Progenitor cell of endocrine pancreas (in vitro differentiated cells): Measurements from ENCODE around the gene PCP2. TPM values are rescaled to one million over a fixed set of nuclear protein-coding genes. Genes with fewer than 3 reads are reported as not detected.

Source experiments
- DNase-seq: peaks from one replicate; pipeline ENCODE4 v3.0.0; 2021; ENCODE audit warnings: low spot score; ENCODE audit not compliant: unreplicated experiment
- H3K27ac Mint-ChIP-seq: 2 replicates; pipeline ENCODE4 v1.8.0; 2021; ENCODE audit warnings: mild to moderate bottlenecking, moderate library complexity, mixed read lengths
- H3K27me3 Mint-ChIP-seq: 2 replicates; pipeline ENCODE4 v1.8.0; 2021; ENCODE audit warnings: mixed read lengths
- H3K36me3 Mint-ChIP-seq: 2 replicates; pipeline ENCODE4 v1.8.0; 2022; ENCODE audit warnings: mixed read lengths; ENCODE audit not compliant: insufficient read depth
- H3K4me1 Mint-ChIP-seq: 2 replicates; pipeline ENCODE4 v1.8.0; 2021; ENCODE audit warnings: low read depth, mixed read lengths
- H3K4me3 Mint-ChIP-seq: 2 replicates; pipeline ENCODE4 v1.8.0; 2021; ENCODE audit warnings: low read depth, mild to moderate bottlenecking, moderate library complexity, mixed read lengths
- H3K9me3 Mint-ChIP-seq: 2 replicates; pipeline ENCODE4 v1.8.0; 2021; ENCODE audit warnings: low read depth, mixed read lengths
- CTCF ChIP-seq: fragments of 200-600 bp; sonication (generic); IDR thresholded peaks from one replicate; pipeline ENCODE4 v1.5.0; 2021; ENCODE audit warnings: antibody characterized with exemption, mild to moderate bottlenecking; ENCODE audit not compliant: unreplicated experiment
- total RNA-seq: library from RNA; stranded (reverse); gene quantifications from 2 replicates; pipeline ENCODE4 v1.2.1, GENCODE V29; 2021

Gene PCP2
- total RNA-seq, 1 donor from 2014 or later = 2.0 TPM

GRCh38 chr19:7617172-7617571 is 16.3 kb downstream of the PCP2 start:
- H3K36me3 Mint-ChIP-seq = peaks cover 15% of the 10 kb centered on the region
- H3K27me3 Mint-ChIP-seq = no peaks in the 10 kb centered on the region
- no peaks in the 10 kb centered on the region for H3K9me3 Mint-ChIP-seq
- DNase-seq = no peak
- H3K4me3 Mint-ChIP-seq = no peak overlapping the region
- H3K4me1 Mint-ChIP-seq = no peaks in the 10 kb centered on the region
- H3K27ac Mint-ChIP-seq = no peak overlapping the region
- TF ChIP-seq CTCF = no peak

GRCh38 chr19:7614859-7615741 is 18.4 kb downstream of the PCP2 start:
- Mint-ChIP-seq H3K9me3 (no peaks in the 10 kb centered on the region), H3K27me3 (no peaks in the 10 kb centered on the region), H3K4me3 (no peak overlapping the region), H3K4me1 (no peaks in the 10 kb centered on the region), H3K27ac (no peak overlapping the region), H3K36me3 (peaks cover 11% of the 10 kb centered on the region)
- DNase-seq = no peak
- TF ChIP-seq CTCF = no peak

GRCh38 chr19:7612282-7613274 is 20.9 kb downstream of the PCP2 start:
- Mint-ChIP-seq H3K4me1 (no peaks in the 10 kb centered on the region), H3K4me3 (no peak overlapping the region), H3K9me3 (no peaks in the 10 kb centered on the region), H3K27me3 (no peaks in the 10 kb centered on the region), H3K36me3 (peaks cover 9% of the 10 kb centered on the region), H3K27ac (no peak overlapping the region)
- no peak for DNase-seq
- TF ChIP-seq CTCF = no peak

GRCh38 chr19:7611541-7612279 is 21.8 kb downstream of the PCP2 start:
- no peak for DNase-seq
- Mint-ChIP-seq H3K4me1 (no peaks in the 10 kb centered on the region), H3K27ac (no peak overlapping the region), H3K36me3 (peaks cover 10% of the 10 kb centered on the region), H3K9me3 (no peaks in the 10 kb centered on the region), H3K4me3 (no peak overlapping the region), H3K27me3 (no peaks in the 10 kb centered on the region)
- TF ChIP-seq CTCF = no peak
